Activated T-helper 9 cell treated with anti-CD3 and anti-CD28 coated beads, Interleukin-2, amount 50 U/mL, for 16 hours (primary cell): ENCODE results near the gene EVA1A.

ENCODE experiments used
- DNase-seq: peaks from one replicate; pipeline ENCODE4 v3.0.0-alpha.2; 2020; ENCODE audit warnings: low read depth

EVA1A gene

GRCh38 chr2:75563591-75563990 lies 2.9 kb upstream of the EVA1A start:
- DNase-seq: no peak

- no peak for DNase-seq
Measured at GRCh38 chr2:75562513-75562864, 1.8 kb upstream of the EVA1A start.

GRCh38 chr2:75561566-75562512 lies 1.1 kb upstream of the EVA1A start:
- no peak for DNase-seq

GRCh38 chr2:75560022-75560767 lies 544 bp downstream of the EVA1A start:
- DNase-seq: no peak

- DNase-seq: no peak
Measured at GRCh38 chr2:75559680-75560021, 1.1 kb downstream of the EVA1A start.

GRCh38 chr2:75558786-75559679 lies 1.7 kb downstream of the EVA1A start:
- DNase-seq: no peak

- no peak for DNase-seq
Measured at GRCh38 chr2:75558136-75558535, 2.6 kb downstream of the EVA1A start.

GRCh38 chr2:75557474-75558133 lies 3.1 kb downstream of the EVA1A start:
- no peak for DNase-seq

- DNase-seq: no peak
Measured at GRCh38 chr2:75556679-75557366, 3.9 kb downstream of the EVA1A start.

GRCh38 chr2:75555701-75556100 lies 5.0 kb downstream of the EVA1A start:
- DNase-seq: no peak

- no peak for DNase-seq
Measured at GRCh38 chr2:75553935-75554531, 6.7 kb downstream of the EVA1A start.

GRCh38 chr2:75552222-75552621 lies 8.5 kb downstream of the EVA1A start:
- DNase-seq: no peak

GRCh38 chr2:75551434-75551833 lies 9.3 kb downstream of the EVA1A start:
- no peak for DNase-seq

GRCh38 chr2:75549401-75550253 lies 11.1 kb downstream of the EVA1A start:
- DNase-seq: no peak

- no peak for DNase-seq
Measured at GRCh38 chr2:75548036-75548573, 12.6 kb downstream of the EVA1A start.

GRCh38 chr2:75547345-75548035 lies 13.2 kb downstream of the EVA1A start:
- no peak for DNase-seq

GRCh38 chr2:75545922-75546321 lies 14.8 kb downstream of the EVA1A start:
- DNase-seq: no peak

- no peak for DNase-seq
Measured at GRCh38 chr2:75545387-75545786, 15.4 kb downstream of the EVA1A start.

GRCh38 chr2:75543446-75543845 lies 17.3 kb downstream of the EVA1A start:
- no peak for DNase-seq
